HPDE6-E6E7 (cell line): Measurements from ENCODE around the gene PPP5C.
"Not testable (repeated sequence)": the region's sequence is repeated elsewhere in the genome, so short reads cannot be mapped to it uniquely, and the experiment has no call there.

Experiments used
- DNase-seq: peaks from one replicate; pipeline ENCODE4 v3.0.0; 2011; ENCODE audit warnings: missing footprints; ENCODE audit errors: extremely low spot score

Gene PPP5C

GRCh38 chr19:46346821-46347571 lies at the start of gene PPP5C:
TSS of gene PPP5C (plus strand) at chr19:46347087. CDS start at chr19:46347097, 10 bp downstream.
- peak; percentile 92 for DNase-seq

- no peak for DNase-seq
These were observed 49.0 kb upstream of the PPP5C start for GRCh38 chr19:46297700-46298478.

GRCh38 chr19:46298479-46299003 lies 48.3 kb upstream of the PPP5C start:
- no peak for DNase-seq

- peak; percentile 77 for DNase-seq
These were observed 47.8 kb upstream of the PPP5C start for GRCh38 chr19:46299004-46299509.

GRCh38 chr19:46299695-46300094 lies 47.2 kb upstream of the PPP5C start:
- no peak for DNase-seq

- no peak for DNase-seq
These were observed 43.6 kb upstream of the PPP5C start for GRCh38 chr19:46303322-46303690.

- no peak for DNase-seq
These were observed 43.0 kb upstream of the PPP5C start for GRCh38 chr19:46303691-46304397.

- no peak for DNase-seq
These were observed 40.4 kb upstream of the PPP5C start for GRCh38 chr19:46306501-46306900.

GRCh38 chr19:46308510-46308909 lies 38.4 kb upstream of the PPP5C start:
- no peak for DNase-seq

- DNase-seq = no peak
These were observed 37.8 kb upstream of the PPP5C start for GRCh38 chr19:46309056-46309455.

GRCh38 chr19:46311444-46311843 lies 35.4 kb upstream of the PPP5C start:
- DNase-seq = no peak

- DNase-seq = not testable (repeated sequence)
These were observed 33.1 kb upstream of the PPP5C start for GRCh38 chr19:46313540-46314469.

- DNase-seq = no peak
These were observed 29.5 kb upstream of the PPP5C start for GRCh38 chr19:46317339-46317738.

- DNase-seq = no peak
These were observed 27.3 kb upstream of the PPP5C start for GRCh38 chr19:46319613-46320012.

- DNase-seq = no peak
These were observed 26.3 kb upstream of the PPP5C start for GRCh38 chr19:46320559-46320958.

GRCh38 chr19:46321653-46322052 lies 25.2 kb upstream of the PPP5C start:
- no peak for DNase-seq

GRCh38 chr19:46323227-46323626 lies 23.7 kb upstream of the PPP5C start:
- DNase-seq = not testable (repeated sequence)

GRCh38 chr19:46324277-46324676 lies 22.6 kb upstream of the PPP5C start:
- DNase-seq = no peak

GRCh38 chr19:46326608-46327007 lies 20.3 kb upstream of the PPP5C start:
- DNase-seq = no peak

GRCh38 chr19:46328079-46328478 lies 18.8 kb upstream of the PPP5C start:
- no peak for DNase-seq
